ENCODE results near the gene VAPB. TPM values are rescaled to one million over a fixed set of nuclear protein-coding genes. Genes with fewer than 3 reads are reported as not detected.
"Not testable (repeated sequence)": the region's sequence is repeated elsewhere in the genome, so short reads cannot be mapped to it uniquely, and the experiment has no call there.

The VAPB gene
- total RNA-seq, 2 experiments from 2014 or later: 32.8 to 35.6 TPM

DNA sequence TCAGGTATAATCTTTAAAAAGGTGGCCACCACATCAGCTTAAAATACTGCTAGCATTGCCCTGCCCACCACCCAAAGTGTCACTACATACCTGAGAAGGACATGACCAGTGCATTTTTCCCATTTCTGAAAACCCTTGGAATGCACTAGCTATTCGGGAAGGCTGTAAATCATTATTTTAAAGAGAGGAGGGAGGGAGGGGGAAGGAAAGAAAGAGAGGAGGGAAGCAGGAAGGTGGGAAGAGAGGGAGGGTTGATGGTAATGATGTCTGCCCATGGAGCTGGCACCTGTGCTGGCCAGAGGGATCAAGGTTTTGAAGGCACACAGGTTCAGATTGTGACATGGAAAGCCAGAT is 32.4 kb downstream of the VAPB start:
- POLR2A ChIA-PET: interaction anchor here (0.9 kb wide), 1 partner anchor 467 kb away, joined by 3 read pairs; no protein-coding TSS in a partner anchor
- Mint-ChIP-seq H3K4me3 (no peak overlapping the region), H3K4me1 (peaks cover 9% of the 10 kb centered on the region), H3K27me3 (no peaks in the 10 kb centered on the region), H3K36me3 (peaks cover 39% of the 10 kb centered on the region), H3K9me3 (peaks cover 1% of the 10 kb centered on the region), H3K27ac (no peak overlapping the region)
- DNase-seq (no peak), ATAC-seq (ENCODE audit: low read depth) (no peak)

DNA sequence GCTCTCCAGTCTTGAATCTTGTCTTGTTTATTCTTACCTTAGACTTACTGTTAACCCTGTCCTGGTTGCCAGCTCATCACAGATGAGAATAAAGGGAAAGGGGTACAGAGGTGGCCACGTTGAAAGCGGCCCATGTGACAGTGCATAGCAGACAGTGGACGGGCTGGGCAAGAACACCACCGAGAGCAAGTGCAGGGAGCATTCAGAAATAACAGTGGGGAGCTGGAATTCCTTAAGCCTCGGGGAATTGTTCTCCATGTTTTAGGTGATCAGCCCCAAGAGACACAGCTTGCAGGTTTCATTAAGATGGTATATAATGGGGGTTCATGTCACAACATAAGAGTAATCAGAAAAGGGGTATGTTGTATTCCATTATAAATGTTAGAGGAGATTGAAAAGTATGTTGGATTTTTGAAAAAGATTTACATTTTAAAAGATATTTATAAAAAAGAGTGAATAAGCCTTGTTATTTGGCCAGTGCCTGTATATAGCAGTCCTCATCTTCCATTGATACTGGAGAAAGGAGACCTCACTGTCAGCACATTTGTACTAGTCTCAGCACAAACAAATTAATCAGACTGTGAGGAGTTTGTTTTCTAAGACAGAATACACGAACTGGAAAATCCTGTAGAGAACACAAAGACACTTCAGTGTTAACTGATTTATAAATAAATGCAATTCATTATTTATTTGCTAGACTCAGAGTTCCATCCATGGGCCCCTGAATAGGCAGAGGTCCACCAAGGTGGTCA is 35.4 kb downstream of the VAPB start:
- no peak overlapping the region for H3K4me3 Mint-ChIP-seq
- POLR2A ChIA-PET: no interaction called here
- no peaks in the 10 kb centered on the region for H3K27me3 Mint-ChIP-seq
- peaks cover 35% of the 10 kb centered on the region for H3K36me3 Mint-ChIP-seq
- no peak overlapping the region for H3K27ac Mint-ChIP-seq
- H3K9me3 Mint-ChIP-seq: peaks cover 3% of the 10 kb centered on the region
- no peak for DNase-seq
- H3K4me1 Mint-ChIP-seq: peaks cover 7% of the 10 kb centered on the region
- ATAC-seq (ENCODE audit: low read depth): no peak

DNA sequence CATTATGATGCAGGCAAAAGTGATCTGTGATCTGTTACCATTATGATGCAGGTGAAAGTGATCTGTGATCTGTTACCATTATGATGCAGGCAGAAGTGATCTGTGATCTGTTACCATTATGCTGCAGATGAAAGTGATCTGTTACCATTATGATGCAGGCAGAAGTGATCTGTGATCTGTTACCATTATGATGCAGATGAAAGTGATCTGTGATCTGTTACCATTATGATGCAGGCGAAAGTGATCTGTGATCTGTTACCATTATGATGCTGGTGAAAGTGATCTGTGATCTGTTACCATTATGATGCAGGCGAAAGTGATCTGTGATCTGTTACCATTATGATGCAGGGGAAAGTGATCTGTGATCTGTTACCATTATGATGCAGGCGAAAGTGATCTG is 38.5 kb downstream of the VAPB start:
- H3K36me3 Mint-ChIP-seq: peaks cover 40% of the 10 kb centered on the region
- POLR2A ChIA-PET; ATAC-seq (ENCODE audit: low read depth); H3K27ac Mint-ChIP-seq; H3K9me3 Mint-ChIP-seq; H3K27me3 Mint-ChIP-seq; H3K4me3 Mint-ChIP-seq; DNase-seq: not testable (repeated sequence)
- peaks cover 17% of the 10 kb centered on the region for H3K4me1 Mint-ChIP-seq

DNA sequence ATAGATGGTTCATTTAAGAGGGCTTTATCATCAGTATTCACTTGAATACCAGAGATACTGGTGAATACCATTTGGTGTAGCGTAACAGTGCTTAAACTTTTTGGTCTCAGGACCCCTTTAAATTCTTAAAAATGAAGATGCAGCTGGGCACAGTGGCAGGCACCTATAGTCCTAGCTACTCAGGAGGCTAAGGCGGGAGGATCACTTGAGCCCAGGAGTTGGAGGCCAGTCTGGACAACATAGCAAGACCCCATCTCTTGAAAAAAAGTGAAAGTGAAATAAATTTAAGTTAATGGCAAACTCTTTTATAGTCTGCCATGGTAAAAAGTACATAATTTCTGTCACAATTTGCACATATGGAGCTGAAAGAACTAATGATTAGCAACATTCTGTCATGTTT is 39.3 kb downstream of the VAPB start:
- Mint-ChIP-seq H3K9me3 (peaks cover 3% of the 10 kb centered on the region), H3K36me3 (peaks cover 44% of the 10 kb centered on the region), H3K4me1 (peaks cover 24% of the 10 kb centered on the region), H3K27ac (no peak overlapping the region), H3K4me3 (no peak overlapping the region), H3K27me3 (no peaks in the 10 kb centered on the region)
- no peak for DNase-seq
- POLR2A ChIA-PET: no interaction called here
- no peak for ATAC-seq (ENCODE audit: low read depth)

DNA sequence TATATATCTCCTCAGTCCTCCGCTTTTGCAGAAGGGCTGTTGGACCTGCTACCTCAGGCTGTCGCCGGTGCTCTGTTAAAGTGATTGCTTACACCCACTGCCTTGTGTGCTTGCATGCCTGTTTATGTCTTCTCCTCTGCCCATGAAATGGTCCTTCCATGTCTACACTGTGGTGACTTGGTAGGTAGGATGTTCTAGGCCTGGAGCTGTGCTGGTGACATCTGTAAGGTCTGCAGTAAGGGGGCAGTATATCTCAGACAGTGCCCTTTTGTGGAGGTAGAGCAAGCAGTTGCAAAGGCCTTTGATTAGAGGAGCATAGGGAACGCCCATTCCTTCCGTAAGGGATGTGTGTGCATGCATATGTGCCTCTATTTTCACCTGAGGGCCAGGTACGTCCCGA is 40.3 kb downstream of the VAPB start:
- DNase-seq: no peak
- Mint-ChIP-seq H3K4me3 (no peak overlapping the region), H3K27ac (no peak overlapping the region), H3K36me3 (peaks cover 42% of the 10 kb centered on the region), H3K27me3 (no peaks in the 10 kb centered on the region), H3K9me3 (peaks cover 1% of the 10 kb centered on the region), H3K4me1 (peaks cover 28% of the 10 kb centered on the region)
- POLR2A ChIA-PET: no interaction called here
- no peak for ATAC-seq (ENCODE audit: low read depth)

DNA sequence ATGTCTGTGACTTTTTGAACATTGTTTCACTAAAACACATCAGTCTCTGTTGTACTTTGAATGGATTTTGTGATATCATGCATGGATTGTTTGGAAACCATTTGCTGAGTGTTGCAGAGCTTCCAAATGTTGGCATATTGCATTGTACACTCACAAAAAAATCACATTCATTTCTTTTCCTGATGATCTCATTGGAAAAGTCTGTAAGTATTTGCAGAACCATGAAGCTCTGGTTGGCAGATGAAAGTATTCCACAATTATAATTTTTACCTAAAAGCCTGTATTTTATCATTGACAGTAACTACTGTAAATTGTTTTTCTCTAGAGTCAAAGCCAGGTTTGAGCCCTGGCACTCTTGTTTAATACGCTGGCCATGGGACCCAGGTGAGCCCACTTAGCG is 42.1 kb downstream of the VAPB start:
- H3K4me1 Mint-ChIP-seq: peaks cover 35% of the 10 kb centered on the region
- H3K4me3 Mint-ChIP-seq: no peak overlapping the region
- POLR2A ChIA-PET: no interaction called here
- H3K36me3 Mint-ChIP-seq: peaks cover 42% of the 10 kb centered on the region
- no peak overlapping the region for H3K27ac Mint-ChIP-seq
- DNase-seq (no peak), ATAC-seq (ENCODE audit: low read depth) (no peak)
- H3K9me3 Mint-ChIP-seq: peaks cover 1% of the 10 kb centered on the region
- no peaks in the 10 kb centered on the region for H3K27me3 Mint-ChIP-seq

DNA sequence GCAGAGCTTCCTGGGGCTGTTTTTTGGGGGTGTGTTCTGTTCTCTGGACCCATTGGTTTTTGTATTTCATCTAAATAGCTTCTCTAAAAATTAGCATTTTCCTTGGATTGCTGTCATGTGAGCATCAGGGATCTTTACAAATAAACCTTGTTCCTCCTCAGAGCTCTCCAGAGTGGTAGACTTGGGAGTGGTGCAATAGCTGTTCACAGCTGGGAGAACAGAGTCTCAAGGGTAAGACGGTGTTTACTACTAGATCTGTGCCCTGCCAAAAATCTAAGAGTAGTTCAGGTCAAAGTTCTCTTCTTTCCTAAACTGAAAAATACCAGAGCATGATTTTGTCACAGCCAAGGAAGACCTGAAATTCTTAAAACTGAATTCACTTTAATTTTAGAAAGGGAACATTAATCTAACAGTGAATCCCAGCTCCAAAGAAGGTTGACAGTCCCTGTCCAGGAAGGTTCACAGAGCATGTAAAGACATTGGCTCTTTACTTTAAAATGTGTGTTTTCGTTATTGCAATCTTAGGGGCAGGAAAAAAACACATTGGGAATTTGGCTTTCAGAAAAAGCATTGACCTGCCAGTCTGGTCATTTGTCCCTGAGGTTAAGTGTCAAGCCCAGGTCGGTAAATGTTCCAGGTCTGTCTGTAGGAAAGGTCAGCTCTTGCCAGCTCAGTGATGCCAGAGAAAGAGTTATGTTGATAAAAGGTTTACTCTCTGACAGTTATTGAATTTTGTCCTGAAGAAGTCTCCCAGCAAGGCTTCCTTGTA is 43.3 kb downstream of the VAPB start:
- ATAC-seq (ENCODE audit: low read depth) (no peak), DNase-seq (no peak)
- H3K4me1 Mint-ChIP-seq: peaks cover 37% of the 10 kb centered on the region
- H3K27ac Mint-ChIP-seq: no peak overlapping the region
- POLR2A ChIA-PET: no interaction called here
- peaks cover 44% of the 10 kb centered on the region for H3K36me3 Mint-ChIP-seq
- H3K27me3 Mint-ChIP-seq: no peaks in the 10 kb centered on the region
- H3K9me3 Mint-ChIP-seq: peaks cover 1% of the 10 kb centered on the region
- no peak overlapping the region for H3K4me3 Mint-ChIP-seq

DNA sequence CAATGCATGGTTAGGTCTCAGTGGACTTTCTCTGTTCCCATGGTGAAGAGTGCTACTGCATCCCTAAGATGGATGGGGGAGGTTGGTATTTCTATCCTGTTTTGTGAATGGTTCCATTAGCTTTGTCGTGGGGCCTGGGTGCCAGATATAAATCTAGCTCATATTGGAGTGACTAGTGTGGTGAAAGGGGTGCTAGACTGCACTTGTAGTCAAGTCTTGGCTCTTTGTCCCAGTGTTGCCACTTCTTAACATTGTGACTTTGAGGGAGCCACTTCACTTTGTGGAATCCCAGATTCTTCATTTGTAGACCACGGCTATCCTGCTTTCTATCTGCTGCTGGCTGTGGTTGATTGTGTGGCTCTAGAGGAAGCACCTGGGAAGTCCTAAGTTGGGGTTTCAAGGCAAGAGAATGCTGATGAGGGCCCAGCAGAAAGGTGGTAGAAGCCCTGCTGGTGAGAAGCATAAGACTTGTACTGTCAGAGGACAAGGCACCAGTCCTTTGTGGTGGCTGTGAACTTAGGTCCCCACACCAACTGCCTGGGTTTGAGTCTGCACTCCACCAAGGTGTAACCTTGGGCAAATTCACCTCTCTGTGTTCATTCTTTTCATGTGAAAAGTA is 44.1 kb downstream of the VAPB start:
- ATAC-seq (ENCODE audit: low read depth) (no peak), DNase-seq (no peak)
- Mint-ChIP-seq H3K27me3 (no peaks in the 10 kb centered on the region), H3K27ac (no peak overlapping the region), H3K4me1 (peaks cover 38% of the 10 kb centered on the region), H3K36me3 (peaks cover 49% of the 10 kb centered on the region), H3K4me3 (no peak overlapping the region), H3K9me3 (peaks cover 1% of the 10 kb centered on the region)
- POLR2A ChIA-PET: no interaction called here

DNA sequence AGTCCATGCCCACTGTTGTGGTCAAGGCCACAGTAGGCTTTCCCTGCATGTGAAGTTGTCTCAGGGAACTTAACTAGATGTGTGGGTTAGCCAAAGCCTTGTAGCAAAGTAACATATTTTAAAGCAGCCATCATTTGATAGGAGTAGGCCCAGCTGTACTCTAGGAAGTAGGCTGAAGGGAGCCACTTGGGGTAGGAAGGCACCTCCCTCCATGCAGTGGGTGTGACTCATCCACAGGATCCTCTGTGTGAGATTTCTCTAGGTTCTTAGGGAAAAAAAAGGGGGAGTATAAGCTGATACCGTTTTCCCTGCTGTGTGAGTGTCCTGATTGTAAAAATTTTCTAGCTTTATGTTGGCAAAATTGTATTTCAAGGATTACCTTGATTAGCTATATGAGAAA is 44.7 kb downstream of the VAPB start:
- Mint-ChIP-seq H3K4me3 (no peak overlapping the region), H3K27ac (no peak overlapping the region), H3K9me3 (peaks cover under 1% of the 10 kb centered on the region), H3K4me1 (peaks cover 39% of the 10 kb centered on the region), H3K36me3 (peaks cover 50% of the 10 kb centered on the region), H3K27me3 (no peaks in the 10 kb centered on the region)
- DNase-seq (no peak), ATAC-seq (ENCODE audit: low read depth) (no peak)
- POLR2A ChIA-PET: no interaction called here

DNA sequence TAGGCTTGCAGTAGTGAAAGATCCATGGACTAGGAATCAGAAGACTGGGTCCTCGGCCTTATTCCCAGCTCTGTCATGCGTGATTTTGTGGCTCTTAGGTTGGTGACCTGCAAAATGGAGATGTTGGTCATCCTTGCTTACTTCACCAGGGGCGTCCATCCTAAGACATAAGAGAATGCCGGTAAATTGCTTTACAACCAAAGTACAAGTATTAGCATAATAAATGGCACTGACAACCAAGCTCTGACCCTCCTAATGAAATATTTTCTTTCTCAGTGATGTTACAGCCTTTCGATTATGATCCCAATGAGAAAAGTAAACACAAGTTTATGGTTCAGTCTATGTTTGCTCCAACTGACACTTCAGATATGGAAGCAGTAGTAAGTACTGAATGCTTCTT is 45.3 kb downstream of the VAPB start:
- H3K27me3 Mint-ChIP-seq: no peaks in the 10 kb centered on the region
- H3K27ac Mint-ChIP-seq: no peak overlapping the region
- no peak overlapping the region for H3K4me3 Mint-ChIP-seq
- POLR2A ChIA-PET: no interaction called here
- H3K36me3 Mint-ChIP-seq: peaks cover 47% of the 10 kb centered on the region
- H3K9me3 Mint-ChIP-seq: no peaks in the 10 kb centered on the region
- ATAC-seq (ENCODE audit: low read depth) (no peak), DNase-seq (no peak)
- peaks cover 36% of the 10 kb centered on the region for H3K4me1 Mint-ChIP-seq

DNA sequence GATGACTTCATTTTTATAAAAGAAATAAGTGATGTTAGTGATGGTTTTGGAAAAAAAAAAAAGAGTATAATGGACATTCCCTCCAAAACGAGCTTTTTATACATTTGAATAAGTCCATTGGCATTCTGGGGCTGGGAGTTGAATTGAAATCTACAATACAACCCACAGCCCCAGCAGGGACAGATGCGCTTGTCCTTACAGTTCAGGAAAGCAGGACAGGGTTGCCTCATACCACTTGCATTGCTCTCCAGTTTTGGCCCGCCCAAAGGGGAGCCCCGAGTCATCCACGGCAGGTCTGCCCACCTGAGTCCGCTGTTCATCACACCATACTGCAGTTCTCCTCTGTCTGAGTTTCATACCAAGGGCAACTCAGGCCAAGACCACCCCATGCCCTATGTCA is 46.2 kb downstream of the VAPB start:
- peaks cover 36% of the 10 kb centered on the region for H3K4me1 Mint-ChIP-seq
- DNase-seq (no peak), ATAC-seq (ENCODE audit: low read depth) (no peak)
- H3K4me3 Mint-ChIP-seq: no peak overlapping the region
- no peaks in the 10 kb centered on the region for H3K27me3 Mint-ChIP-seq
- H3K27ac Mint-ChIP-seq: no peak overlapping the region
- peaks cover 45% of the 10 kb centered on the region for H3K36me3 Mint-ChIP-seq
- POLR2A ChIA-PET: no interaction called here
- no peaks in the 10 kb centered on the region for H3K9me3 Mint-ChIP-seq

DNA sequence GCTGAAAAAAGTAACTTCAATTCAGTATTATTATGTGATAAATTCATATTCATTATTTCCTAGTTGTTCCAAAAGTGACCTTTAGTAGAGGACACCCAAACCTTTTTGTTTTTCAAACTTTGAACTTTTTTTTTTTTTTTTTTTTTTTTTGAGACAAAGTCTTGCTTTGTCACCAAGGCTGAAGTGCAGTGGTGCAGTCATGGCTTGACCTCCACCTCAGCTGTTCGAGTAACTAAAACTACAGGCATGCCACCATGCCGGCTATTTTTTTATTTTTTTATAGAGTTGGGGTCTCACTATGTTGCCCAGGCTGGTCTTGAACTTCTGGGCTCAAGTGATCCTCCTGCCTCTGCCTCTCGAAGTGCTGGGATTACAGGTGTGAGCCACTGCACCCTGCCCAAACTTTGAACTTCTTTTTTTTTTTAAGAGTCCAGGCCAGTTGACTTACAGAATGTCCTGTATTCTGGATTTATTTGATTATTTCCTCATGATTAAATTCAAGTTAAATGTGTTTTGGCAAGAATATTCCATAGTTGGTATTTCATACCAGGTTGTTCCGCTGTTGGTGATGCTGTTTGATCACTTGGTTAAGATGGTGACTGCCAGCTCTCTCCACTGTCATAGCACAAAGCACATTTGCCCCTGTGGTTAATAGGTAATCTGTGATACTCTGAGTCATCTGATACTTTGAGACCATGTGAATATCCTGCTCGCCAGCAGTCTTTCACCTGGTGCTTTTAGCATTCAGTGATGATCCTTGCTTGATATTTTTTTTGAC is 48.0 kb downstream of the VAPB start:
- Mint-ChIP-seq H3K4me1 (peaks cover 36% of the 10 kb centered on the region), H3K9me3 (no peaks in the 10 kb centered on the region)

DNA sequence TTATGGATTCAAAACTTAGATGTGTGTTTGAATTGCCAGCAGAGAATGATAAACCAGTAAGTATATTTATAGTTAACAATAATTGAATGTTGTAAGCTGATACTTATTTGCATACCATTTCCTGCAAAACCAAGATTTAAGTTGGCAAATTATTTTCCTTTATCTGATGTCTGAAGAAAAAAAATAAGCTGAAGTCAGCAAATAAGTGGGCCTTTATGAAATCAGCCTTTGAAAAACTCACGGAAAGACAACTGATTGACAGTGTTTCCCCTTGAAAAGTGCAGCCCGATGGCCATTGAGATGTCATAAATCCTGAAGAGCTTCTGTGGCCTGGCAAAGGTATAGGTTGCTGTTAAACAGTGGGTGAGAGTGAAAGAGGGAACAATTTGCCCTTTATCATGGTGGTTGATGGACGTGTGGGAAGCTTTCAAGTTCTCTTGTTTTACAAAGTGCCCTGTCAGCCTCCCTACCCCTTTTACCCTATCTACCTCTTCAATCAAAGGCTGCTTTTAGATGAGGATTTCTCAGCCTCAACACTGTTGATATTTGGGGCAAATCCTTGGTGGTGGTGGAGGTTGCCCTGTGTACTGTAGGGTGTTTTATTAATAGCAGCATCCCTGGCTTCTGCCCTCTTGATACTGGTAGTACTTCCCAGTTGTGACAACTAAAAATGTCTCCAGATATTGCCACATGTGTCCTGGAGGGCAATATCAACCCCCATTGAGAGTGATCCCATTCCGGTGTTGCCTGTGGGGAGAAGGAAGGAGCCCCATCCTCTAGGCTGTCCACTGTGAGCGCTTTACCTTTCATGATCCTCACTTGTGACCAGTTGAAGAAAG is 50.2 kb downstream of the VAPB start:
- H3K4me1 Mint-ChIP-seq: peaks cover 24% of the 10 kb centered on the region
- no peak for DNase-seq
- H3K36me3 Mint-ChIP-seq: peaks cover 35% of the 10 kb centered on the region
- POLR2A ChIA-PET: no interaction called here
- no peaks in the 10 kb centered on the region for H3K27me3 Mint-ChIP-seq
- no peak overlapping the region for H3K4me3 Mint-ChIP-seq
- H3K9me3 Mint-ChIP-seq: no peaks in the 10 kb centered on the region
- no peak for ATAC-seq (ENCODE audit: low read depth)
- H3K27ac Mint-ChIP-seq: no peak overlapping the region

More for the DNA sequence above, 48.0 kb downstream of the VAPB start:
- ATAC-seq (ENCODE audit: low read depth) (no peak), DNase-seq (no peak)
- POLR2A ChIA-PET: no interaction called here
- Mint-ChIP-seq H3K27me3 (no peaks in the 10 kb centered on the region), H3K36me3 (peaks cover 36% of the 10 kb centered on the region), H3K4me3 (no peak overlapping the region), H3K27ac (no peak overlapping the region)
